Esophagus muscularis mucosa (tissue), 3 donors: ENCODE data around the gene BOC.
A peak's percentile ranks its signal among the peaks of the same experiment; 100 is the strongest.

Experiments used
- POLR2A ChIP-seq: fragments of 450-650 bp; IDR thresholded peaks from one replicate; pipeline ENCODE4 v1.6.1; 2017; ENCODE audit warnings: antibody characterized with exemption, moderate library complexity, mild to moderate bottlenecking, low read depth
- POLR2AphosphoS5 ChIP-seq, 2 donors: sonication (generic); formaldehyde crosslinking; IDR thresholded peaks; one replicate each; pipeline ENCODE4 v1.6.1; 2017; ENCODE audit warnings: antibody characterized with exemption in 2 of 2
- TF ChIP-seq, protein P1 (sequence below), 3 experiments: fragments of 200-600 bp in 2 of 3; fragments of 450-650 bp in 1 of 3; sonication (generic) in 2 of 3; IDR thresholded peaks; one replicate each; pipeline ENCODE4 v1.5.1; 2017 to 2019; ENCODE audit warnings: antibody characterized with exemption in 3 of 3, mild to moderate bottlenecking in 2 of 3, moderate library complexity in 1 of 3

DNA sequence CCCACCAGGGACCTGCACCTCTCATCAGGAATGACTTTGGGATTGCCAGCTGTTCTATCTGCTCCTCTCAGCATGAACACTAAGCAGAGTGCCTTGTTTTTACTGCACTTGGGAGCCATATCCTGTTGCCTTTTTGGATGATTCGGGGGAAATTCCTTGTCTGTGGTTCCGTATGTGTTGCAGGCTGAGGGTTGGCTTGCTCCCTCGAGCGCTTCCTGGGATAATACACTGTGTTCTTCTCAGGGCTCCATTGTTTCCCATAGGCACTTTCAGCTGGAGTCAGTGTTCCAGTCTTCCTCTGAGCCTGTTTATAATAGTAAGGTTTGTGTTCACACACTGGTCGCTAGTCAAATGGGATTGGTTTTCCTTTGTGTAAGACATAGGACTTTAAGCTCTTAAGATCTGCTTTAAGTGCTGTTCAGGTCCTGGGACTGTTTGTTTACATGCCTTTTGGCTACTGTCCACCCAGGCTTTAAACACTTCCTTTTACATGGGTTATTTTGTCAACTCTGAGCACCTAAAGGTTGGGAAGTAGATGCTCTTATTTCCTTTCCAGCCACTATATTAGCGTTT lies 23.4 kb downstream of the BOC start:
- TF ChIP-seq, protein P1, sequence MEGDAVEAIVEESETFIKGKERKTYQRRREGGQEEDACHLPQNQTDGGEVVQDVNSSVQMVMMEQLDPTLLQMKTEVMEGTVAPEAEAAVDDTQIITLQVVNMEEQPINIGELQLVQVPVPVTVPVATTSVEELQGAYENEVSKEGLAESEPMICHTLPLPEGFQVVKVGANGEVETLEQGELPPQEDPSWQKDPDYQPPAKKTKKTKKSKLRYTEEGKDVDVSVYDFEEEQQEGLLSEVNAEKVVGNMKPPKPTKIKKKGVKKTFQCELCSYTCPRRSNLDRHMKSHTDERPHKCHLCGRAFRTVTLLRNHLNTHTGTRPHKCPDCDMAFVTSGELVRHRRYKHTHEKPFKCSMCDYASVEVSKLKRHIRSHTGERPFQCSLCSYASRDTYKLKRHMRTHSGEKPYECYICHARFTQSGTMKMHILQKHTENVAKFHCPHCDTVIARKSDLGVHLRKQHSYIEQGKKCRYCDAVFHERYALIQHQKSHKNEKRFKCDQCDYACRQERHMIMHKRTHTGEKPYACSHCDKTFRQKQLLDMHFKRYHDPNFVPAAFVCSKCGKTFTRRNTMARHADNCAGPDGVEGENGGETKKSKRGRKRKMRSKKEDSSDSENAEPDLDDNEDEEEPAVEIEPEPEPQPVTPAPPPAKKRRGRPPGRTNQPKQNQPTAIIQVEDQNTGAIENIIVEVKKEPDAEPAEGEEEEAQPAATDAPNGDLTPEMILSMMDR (IDR thresholded peaks at IDR 0.05): no peak
- no peak for TF ChIP-seq POLR2A
- peak in 1 of 2 donors; percentile 22 for TF ChIP-seq POLR2AphosphoS5 (IDR thresholded peaks at IDR 0.05)
